ENCODE data around the gene SLC9A8.
A peak's percentile ranks its signal among the peaks of the same experiment; 100 is the strongest.

SLC9A8 gene

GRCh38 chr20:49843139-49843538 is 30.5 kb downstream of the SLC9A8 start:
- no peak overlapping the region for H4K12ac ChIP-seq (ENCODE audit: low read depth, low read length)
- no peak overlapping the region for H4K8ac ChIP-seq (ENCODE audit: low read depth, low read length)
- H3K23ac ChIP-seq (ENCODE audit: low read length) = no peak overlapping the region
- no peak overlapping the region for H3K14ac ChIP-seq (ENCODE audit: low read length)
- H3K27ac ChIP-seq (ENCODE audit: low read depth, low read length) = no peak overlapping the region
- H3K4me2 ChIP-seq (ENCODE audit: low read length) = no peak overlapping the region
- H3K27me3 ChIP-seq (ENCODE audit: insufficient read depth, low read length) = no peaks in the 10 kb centered on the region
- H2AFZ ChIP-seq (ENCODE audit: insufficient read depth, low read length, poor library complexity) = no peak overlapping the region
- H3K4me3 ChIP-seq (ENCODE audit: low read depth, low read length) = no peak overlapping the region
- H3K4ac ChIP-seq (ENCODE audit: low read depth, low read length) = no peak overlapping the region
- H2BK120ac ChIP-seq (ENCODE audit: insufficient read depth, low read length, poor library complexity) = no peak overlapping the region
- H3K9ac ChIP-seq (ENCODE audit: low read length) = no peak overlapping the region
- no peaks in the 10 kb centered on the region for H3K79me1 ChIP-seq (ENCODE audit: low read length)
- H3K9me3 ChIP-seq (ENCODE audit: insufficient read depth, low read depth, low read length) = no peaks in the 10 kb centered on the region
- H4K91ac ChIP-seq (ENCODE audit: low read depth, low read length) = no peak overlapping the region
- H2BK5ac ChIP-seq (ENCODE audit: low read depth, low read length, poor library complexity) = no peak overlapping the region
- no CpG with 5 or more reads among the region's 3 CpGs for WGBS (ENCODE audit: extremely low coverage, insufficient coverage, insufficient read length)
- H3K4me1 ChIP-seq (ENCODE audit: control insufficient read depth in 1 of 2, insufficient read depth in 2 of 2, low read length in 2 of 2) = no peaks in the 10 kb centered on the region
- DNase-seq = no peak
- H3K79me2 ChIP-seq (ENCODE audit: control insufficient read depth, insufficient read depth, low read length, poor library complexity) = no peaks in the 10 kb centered on the region
- no peak overlapping the region for H2AK5ac ChIP-seq (ENCODE audit: low read length)
- no peaks in the 10 kb centered on the region for H3K36me3 ChIP-seq (ENCODE audit: control insufficient read depth in 1 of 2, insufficient read depth in 2 of 2, low read length in 2 of 2)
- no peak overlapping the region for H2BK12ac ChIP-seq (ENCODE audit: low read length)
- H3K18ac ChIP-seq (ENCODE audit: low read length) = no peak overlapping the region

- Histone ChIP-seq H3K36me3 (ENCODE audit: control insufficient read depth in 1 of 2, insufficient read depth in 2 of 2, low read length in 2 of 2) (peaks cover 0 to 2% of the 10 kb centered on the region in 2 experiments), H3K9ac (ENCODE audit: low read length) (no peak overlapping the region), H3K4ac (ENCODE audit: low read depth, low read length) (no peak overlapping the region), H3K79me1 (ENCODE audit: low read length) (no peaks in the 10 kb centered on the region), H3K23ac (ENCODE audit: low read length) (no peak overlapping the region), H3K18ac (ENCODE audit: low read length) (no peak overlapping the region), H2AFZ (ENCODE audit: insufficient read depth, low read length, poor library complexity) (no peak overlapping the region), H2BK5ac (ENCODE audit: low read depth, low read length, poor library complexity) (no peak overlapping the region), H3K4me3 (ENCODE audit: low read depth, low read length) (no peak overlapping the region), H3K4me1 (ENCODE audit: control insufficient read depth in 1 of 2, insufficient read depth in 2 of 2, low read length in 2 of 2) (no peaks in the 10 kb centered on the region), H4K8ac (ENCODE audit: low read depth, low read length) (no peak overlapping the region), H3K27ac (ENCODE audit: low read depth, low read length) (no peak overlapping the region), H3K27me3 (ENCODE audit: insufficient read depth, low read length) (no peaks in the 10 kb centered on the region), H2BK12ac (ENCODE audit: low read length) (no peak overlapping the region), H3K4me2 (ENCODE audit: low read length) (no peak overlapping the region), H2BK120ac (ENCODE audit: insufficient read depth, low read length, poor library complexity) (no peak overlapping the region), H3K79me2 (ENCODE audit: control insufficient read depth, insufficient read depth, low read length, poor library complexity) (no peaks in the 10 kb centered on the region), H3K14ac (ENCODE audit: low read length) (no peak overlapping the region), H4K91ac (ENCODE audit: low read depth, low read length) (no peak overlapping the region), H4K12ac (ENCODE audit: low read depth, low read length) (no peak overlapping the region), H3K9me3 (ENCODE audit: insufficient read depth, low read depth, low read length) (no peaks in the 10 kb centered on the region), H2AK5ac (ENCODE audit: low read length) (no peak overlapping the region)
- DNase-seq = no peak
- WGBS (ENCODE audit: extremely low coverage, insufficient coverage, insufficient read length) = no CpG with 5 or more reads among the region's 4 CpGs
Measured at GRCh38 chr20:49843770-49844380, 31.2 kb downstream of the SLC9A8 start.

- Histone ChIP-seq H3K4me3 (ENCODE audit: low read depth, low read length) (no peak overlapping the region), H3K79me1 (ENCODE audit: low read length) (no peaks in the 10 kb centered on the region), H2BK120ac (ENCODE audit: insufficient read depth, low read length, poor library complexity) (no peak overlapping the region)
Measured at GRCh38 chr20:49845060-49845459, 32.4 kb downstream of the SLC9A8 start.

GRCh38 chr20:49846206-49846807 is 33.7 kb downstream of the SLC9A8 start:
- Histone ChIP-seq H3K14ac (ENCODE audit: low read length) (no peak overlapping the region), H3K4me2 (ENCODE audit: low read length) (no peak overlapping the region), H3K36me3 (ENCODE audit: control insufficient read depth in 1 of 2, insufficient read depth in 2 of 2, low read length in 2 of 2) (peaks cover 0 to 2% of the 10 kb centered on the region in 2 experiments), H2AK5ac (ENCODE audit: low read length) (no peak overlapping the region), H3K9me3 (ENCODE audit: insufficient read depth, low read depth, low read length) (no peaks in the 10 kb centered on the region), H3K23ac (ENCODE audit: low read length) (no peak overlapping the region), H3K79me1 (ENCODE audit: low read length) (no peaks in the 10 kb centered on the region), H4K12ac (ENCODE audit: low read depth, low read length) (no peak overlapping the region), H3K18ac (ENCODE audit: low read length) (no peak overlapping the region), H2AFZ (ENCODE audit: insufficient read depth, low read length, poor library complexity) (no peak overlapping the region), H3K9ac (ENCODE audit: low read length) (no peak overlapping the region), H4K8ac (ENCODE audit: low read depth, low read length) (no peak overlapping the region), H2BK5ac (ENCODE audit: low read depth, low read length, poor library complexity) (no peak overlapping the region), H2BK12ac (ENCODE audit: low read length) (no peak overlapping the region), H3K4me3 (ENCODE audit: low read depth, low read length) (no peak overlapping the region), H3K4me1 (ENCODE audit: control insufficient read depth in 1 of 2, insufficient read depth in 2 of 2, low read length in 2 of 2) (no peaks in the 10 kb centered on the region), H4K91ac (ENCODE audit: low read depth, low read length) (no peak overlapping the region), H3K27ac (ENCODE audit: low read depth, low read length) (no peak overlapping the region), H3K4ac (ENCODE audit: low read depth, low read length) (no peak overlapping the region), H2BK120ac (ENCODE audit: insufficient read depth, low read length, poor library complexity) (no peak overlapping the region), H3K27me3 (ENCODE audit: insufficient read depth, low read length) (no peaks in the 10 kb centered on the region), H3K79me2 (ENCODE audit: control insufficient read depth, insufficient read depth, low read length, poor library complexity) (no peaks in the 10 kb centered on the region)
- peak in 1 of 2 donors; percentile 77 for DNase-seq
- no CpG with 5 or more reads among the region's 6 CpGs for WGBS (ENCODE audit: extremely low coverage, insufficient coverage, insufficient read length)

More at GRCh38 chr20:49845060-49845459, 32.4 kb downstream of the SLC9A8 start:
- Histone ChIP-seq H3K79me2 (ENCODE audit: control insufficient read depth, insufficient read depth, low read length, poor library complexity) (no peaks in the 10 kb centered on the region), H3K9ac (ENCODE audit: low read length) (no peak overlapping the region), H3K4me2 (ENCODE audit: low read length) (no peak overlapping the region), H3K9me3 (ENCODE audit: insufficient read depth, low read depth, low read length) (no peaks in the 10 kb centered on the region), H3K14ac (ENCODE audit: low read length) (no peak overlapping the region), H2AFZ (ENCODE audit: insufficient read depth, low read length, poor library complexity) (peak overlapping the region; percentile 27), H2AK5ac (ENCODE audit: low read length) (no peak overlapping the region), H3K4ac (ENCODE audit: low read depth, low read length) (no peak overlapping the region), H4K91ac (ENCODE audit: low read depth, low read length) (no peak overlapping the region), H3K36me3 (ENCODE audit: control insufficient read depth in 1 of 2, insufficient read depth in 2 of 2, low read length in 2 of 2) (peaks cover 0 to 2% of the 10 kb centered on the region in 2 experiments), H3K18ac (ENCODE audit: low read length) (no peak overlapping the region), H3K4me1 (ENCODE audit: control insufficient read depth in 1 of 2, insufficient read depth in 2 of 2, low read length in 2 of 2) (no peaks in the 10 kb centered on the region), H2BK12ac (ENCODE audit: low read length) (no peak overlapping the region), H4K12ac (ENCODE audit: low read depth, low read length) (no peak overlapping the region), H3K27me3 (ENCODE audit: insufficient read depth, low read length) (no peaks in the 10 kb centered on the region), H3K27ac (ENCODE audit: low read depth, low read length) (no peak overlapping the region), H4K8ac (ENCODE audit: low read depth, low read length) (no peak overlapping the region), H2BK5ac (ENCODE audit: low read depth, low read length, poor library complexity) (no peak overlapping the region), H3K23ac (ENCODE audit: low read length) (no peak overlapping the region)
- no peak for DNase-seq
- no CpG with 5 or more reads among the region's 1 CpG for WGBS (ENCODE audit: extremely low coverage, insufficient coverage, insufficient read length)

Data from trophoblast cell (in vitro differentiated cells and primary cell).